HG03139 (cell line): ENCODE data around the gene EAPP.
"Not testable (repeated sequence)": the region's sequence is repeated elsewhere in the genome, so short reads cannot be mapped to it uniquely, and the experiment has no call there.

Experiments
- ATAC-seq: cut with Tn5 transposase; IDR thresholded peaks from one replicate; pipeline ENCODE4 v1.9.1; 2021; ENCODE audit not compliant: unreplicated experiment

The EAPP gene, protein sequence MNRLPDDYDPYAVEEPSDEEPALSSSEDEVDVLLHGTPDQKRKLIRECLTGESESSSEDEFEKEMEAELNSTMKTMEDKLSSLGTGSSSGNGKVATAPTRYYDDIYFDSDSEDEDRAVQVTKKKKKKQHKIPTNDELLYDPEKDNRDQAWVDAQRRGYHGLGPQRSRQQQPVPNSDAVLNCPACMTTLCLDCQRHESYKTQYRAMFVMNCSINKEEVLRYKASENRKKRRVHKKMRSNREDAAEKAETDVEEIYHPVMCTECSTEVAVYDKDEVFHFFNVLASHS

DNA sequence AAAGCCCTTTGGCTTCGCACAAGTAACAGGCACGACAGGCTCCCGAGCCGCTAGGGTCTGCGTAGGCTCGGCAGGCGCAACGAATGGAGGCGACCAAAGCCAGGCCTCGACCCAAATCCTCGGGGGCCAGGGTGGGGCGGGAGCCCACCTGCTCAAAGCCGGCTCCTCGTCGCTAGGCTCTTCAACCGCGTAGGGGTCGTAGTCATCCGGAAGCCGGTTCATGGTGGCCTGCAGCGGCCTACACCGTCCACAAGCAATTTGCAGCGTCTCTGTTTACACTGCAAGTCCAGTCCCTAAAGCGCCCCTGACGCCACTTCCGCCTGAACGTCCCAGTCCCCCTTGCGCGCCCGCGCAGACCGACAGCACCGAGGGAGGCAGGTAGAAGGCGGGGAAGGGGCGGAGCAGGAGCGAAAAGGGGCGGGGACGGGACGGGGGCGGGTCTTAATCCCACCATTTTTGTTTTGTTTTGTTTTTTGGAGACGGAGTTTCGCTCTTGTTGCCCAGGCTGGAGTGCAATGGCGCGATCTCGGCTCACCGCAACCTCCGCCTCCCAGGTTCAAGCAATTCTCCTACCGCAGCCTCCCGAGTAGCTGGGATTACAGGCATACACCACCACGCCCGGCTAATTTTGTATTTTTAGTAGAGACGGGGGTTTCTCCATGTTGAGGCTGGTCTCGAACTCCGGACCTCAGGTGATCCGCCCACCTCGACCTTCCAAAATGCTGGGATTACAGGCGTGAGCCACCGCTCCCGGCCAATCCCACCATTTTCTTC, at the start of gene EAPP:
TSS of gene EAPP (minus strand) at position 295 of the 774 bp plus-strand sequence. CDS start at position 222, 73 bp downstream.
- ATAC-seq: peak; percentile 99

DNA sequence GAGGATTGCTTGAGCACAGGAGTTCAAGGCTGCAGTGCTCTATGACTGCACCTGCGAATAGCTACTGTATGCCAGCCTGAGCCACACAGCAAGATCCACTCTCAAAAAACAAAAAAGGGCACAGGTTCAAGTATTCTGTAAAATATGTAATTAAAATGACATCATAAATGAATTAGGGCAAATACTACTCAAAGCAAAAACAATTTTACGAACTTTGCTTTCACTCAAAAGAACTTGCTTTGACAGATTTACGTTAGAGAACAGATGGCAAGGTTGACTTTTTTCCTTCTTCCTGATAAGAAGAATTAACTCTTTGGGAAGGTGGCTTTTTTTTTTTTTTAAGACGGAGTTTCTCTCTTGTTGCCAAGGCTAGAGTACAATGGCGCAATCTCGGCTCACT, 44.0 kb upstream of the EAPP start:
- ATAC-seq: no peak

DNA sequence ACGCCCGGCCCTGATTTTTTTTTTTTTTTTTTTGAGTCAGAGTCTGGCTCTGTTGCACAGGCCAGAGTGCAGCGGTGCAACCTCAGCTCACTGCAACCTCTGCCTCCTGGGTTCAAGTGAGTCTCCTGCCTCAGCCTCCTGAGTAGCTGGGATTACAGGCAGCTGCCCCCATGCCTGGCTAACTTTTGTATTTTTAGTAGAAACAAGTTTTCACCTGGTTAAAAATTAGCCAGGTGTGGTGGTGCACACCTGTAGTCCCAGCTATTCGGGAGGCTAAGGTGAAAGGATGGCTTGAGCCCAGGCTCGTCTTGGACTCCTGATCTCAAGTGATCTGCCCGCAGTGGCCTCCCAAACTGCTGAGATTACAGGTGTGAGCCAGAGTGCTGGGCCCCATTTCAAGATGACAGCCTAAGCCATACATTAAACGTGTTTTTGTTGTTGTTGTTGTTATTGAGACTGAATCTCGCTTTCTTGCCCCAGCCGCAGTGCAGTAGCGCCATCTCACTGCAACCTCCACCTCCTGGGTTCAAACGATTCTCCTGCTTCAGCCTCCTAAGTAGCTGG, 42.7 kb upstream of the EAPP start:
- ATAC-seq: no peak

DNA sequence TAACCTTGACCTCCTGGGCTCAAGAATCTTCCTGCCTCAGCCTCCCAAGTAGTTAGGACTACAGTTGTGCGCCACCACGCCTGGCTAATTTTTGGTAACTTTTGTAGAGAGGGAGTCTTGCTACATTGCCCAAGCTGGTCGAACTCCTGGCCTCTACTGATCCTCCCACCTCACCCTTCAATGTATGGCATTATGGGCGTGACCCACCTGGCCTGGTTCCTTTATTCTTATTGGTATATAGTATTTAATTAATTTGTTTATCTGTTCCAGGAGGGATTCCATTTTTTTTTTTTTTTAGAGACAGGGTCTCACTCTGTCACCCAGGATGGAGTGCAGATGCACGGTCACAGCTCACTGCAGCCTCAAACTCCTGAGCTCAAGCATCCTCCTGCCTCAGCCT, 40.9 kb upstream of the EAPP start:
- no peak for ATAC-seq

DNA sequence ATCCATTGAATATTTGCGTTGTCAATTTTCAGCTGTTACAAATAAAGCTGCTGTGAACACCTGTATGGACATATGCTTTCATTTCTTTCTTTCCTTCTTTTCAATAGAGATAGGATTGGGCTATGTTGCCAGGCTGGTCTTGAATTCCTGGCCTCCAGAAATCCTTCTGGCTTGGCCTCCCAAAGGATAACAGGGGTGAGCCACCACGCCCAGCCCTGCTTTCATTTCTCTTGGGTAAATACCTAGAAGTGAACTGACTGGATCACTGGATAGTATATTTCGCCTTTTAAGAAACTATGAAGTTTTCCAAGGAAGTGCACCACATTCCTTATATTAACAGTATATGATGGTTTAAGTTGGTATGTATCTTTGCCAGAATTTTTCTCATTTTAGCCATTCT, 32.3 kb upstream of the EAPP start:
- no peak for ATAC-seq

DNA sequence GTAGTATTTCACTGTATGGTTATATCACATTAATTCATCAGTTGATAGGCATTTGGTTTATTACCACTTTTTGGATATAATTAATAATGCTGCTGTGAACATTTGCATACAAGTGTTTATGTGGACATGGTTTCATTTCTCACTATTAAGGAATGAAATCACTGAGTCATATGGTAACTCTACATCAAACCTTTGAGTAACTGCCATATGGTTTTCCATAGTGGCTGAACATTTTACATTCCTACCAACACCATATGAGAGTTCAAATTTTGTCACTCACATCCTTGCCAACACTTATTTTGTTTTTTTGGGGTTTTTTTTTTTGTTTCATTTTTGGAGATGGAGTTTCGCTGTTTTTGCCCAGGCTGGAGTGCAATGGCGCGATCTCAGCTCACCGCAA, 30.2 kb upstream of the EAPP start:
- ATAC-seq: no peak

DNA sequence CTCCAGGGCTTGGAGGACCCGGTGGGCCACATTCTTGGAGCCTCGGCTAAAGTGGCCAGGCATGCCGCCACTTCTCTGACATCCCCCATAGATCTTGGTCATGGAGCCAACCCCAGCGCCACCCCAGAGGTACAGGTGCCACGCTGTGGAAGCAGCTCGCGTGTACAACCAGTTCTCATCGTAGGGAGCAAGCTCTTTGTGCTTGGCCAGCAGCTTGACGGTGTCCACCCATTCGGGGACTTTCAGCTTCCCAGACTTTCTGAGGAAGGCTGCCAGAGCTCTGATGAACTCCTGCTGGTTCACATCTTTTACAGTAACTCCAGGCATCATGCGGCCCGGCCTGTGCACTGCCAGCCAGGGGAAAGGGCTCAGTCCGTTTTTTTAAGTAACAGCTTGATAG, 29.3 kb upstream of the EAPP start:
- ATAC-seq: no peak

DNA sequence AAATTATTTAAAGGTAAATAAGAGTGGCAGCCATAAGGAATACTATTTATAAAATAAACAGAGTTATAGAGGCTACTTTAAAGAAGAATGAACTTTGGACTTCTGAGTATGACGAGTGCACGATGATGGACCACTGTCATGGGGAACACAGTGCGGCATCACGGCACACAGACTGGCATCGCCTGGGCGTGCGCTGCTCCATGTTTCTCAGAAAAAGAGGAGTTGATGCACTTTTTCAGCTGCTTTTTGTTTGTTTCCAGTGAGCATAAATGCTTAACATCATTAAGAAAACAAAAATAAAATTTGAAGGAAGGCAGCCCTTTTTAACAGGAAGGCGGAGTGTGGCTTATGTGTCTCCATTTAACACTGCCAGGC, 23.3 kb upstream of the EAPP start:
- ATAC-seq: no peak

DNA sequence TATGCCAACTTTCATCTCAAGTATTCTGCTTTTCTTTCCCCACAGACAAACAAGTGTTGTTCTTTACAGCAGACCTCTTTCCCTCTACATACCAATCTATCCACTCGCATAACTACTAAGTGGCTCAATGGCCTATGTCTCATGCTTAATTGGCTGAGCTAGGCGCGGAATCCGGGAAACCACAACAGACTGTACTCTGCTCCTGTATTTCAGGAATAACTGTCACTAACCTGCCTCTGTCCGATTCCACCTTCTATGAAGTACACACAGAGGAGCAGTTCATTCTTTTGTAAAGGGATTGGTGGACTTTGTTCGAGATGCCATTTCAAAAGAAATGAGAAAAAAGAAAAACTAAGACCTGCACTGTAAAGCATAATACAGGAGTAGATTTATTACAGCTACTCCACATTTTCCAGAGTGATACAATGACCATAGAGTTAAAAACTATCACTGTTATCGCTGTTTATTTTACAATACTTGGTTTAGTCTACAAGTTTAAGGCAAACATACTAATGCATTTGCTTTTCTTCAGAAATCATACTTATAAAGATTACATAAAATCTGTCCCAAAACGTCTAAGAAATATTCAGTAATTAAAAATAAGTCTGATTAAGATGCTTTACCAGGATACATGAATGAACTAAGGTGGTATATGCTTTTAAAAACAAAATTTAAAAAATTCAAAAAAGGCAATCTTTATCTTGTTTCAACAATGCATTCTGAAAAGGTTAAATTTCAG, 22.7 kb upstream of the EAPP start:
- not testable (repeated sequence) for ATAC-seq

DNA sequence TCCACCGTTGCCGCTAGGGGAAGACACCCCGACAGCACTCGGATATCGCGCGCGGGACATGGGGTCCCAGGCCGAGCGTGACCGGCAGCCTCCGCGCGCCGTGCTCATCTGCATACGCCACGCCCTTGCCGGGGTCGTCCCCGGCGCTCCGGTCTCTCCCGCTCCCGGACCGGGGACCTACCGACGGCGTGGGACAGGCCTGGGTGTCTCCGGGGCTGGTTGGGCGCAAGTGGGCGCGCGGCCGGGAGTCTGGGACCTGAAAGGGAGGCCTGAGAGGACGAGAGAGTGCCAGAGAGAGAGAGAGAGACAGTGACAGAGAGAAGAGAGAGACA, 17.0 kb upstream of the EAPP start:
- peak; percentile 45 for ATAC-seq

DNA sequence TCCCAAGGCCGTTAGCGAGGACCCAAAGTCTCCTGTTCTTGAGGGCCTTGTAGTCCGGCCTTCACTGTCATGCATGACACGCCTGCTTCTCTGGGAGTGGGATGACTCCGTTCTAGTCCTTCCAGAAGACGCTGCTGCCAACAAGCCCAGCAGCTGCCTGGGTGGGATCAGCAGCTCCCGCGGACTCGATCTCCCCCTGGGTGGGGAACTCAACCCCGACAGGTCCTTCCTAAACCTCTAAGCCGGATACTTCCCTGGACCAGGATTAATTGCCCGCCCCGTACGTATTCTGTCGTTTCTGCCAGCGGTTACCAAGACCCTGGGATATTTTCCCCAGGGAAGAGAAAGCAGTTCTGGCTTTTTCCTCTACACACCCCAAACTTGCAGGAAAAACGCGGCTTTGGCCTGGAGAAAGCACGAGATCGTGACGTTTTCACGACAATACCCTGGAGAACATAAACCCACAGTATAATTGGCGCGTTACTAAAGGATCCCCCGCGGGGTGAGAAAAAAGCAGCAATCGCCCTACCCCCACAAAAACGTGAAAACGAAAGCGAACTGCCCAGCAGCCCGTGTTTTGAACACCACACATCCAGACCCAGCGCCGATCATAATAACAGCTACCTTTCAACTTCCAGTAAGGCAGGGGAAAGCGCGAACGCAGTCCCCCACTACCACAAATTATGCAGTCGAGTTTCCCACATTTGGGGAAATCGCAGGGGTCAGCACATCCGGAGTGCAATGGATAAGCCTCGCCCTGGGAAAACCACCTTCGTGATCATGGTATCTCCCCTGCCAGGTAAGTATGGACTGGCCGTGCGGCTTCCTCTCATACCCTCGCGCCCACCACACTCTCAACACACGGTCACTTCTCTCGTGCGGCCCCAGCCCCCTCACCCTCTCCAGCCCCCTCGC, 16.3 kb upstream of the EAPP start:
- peak; percentile 71 for ATAC-seq

DNA sequence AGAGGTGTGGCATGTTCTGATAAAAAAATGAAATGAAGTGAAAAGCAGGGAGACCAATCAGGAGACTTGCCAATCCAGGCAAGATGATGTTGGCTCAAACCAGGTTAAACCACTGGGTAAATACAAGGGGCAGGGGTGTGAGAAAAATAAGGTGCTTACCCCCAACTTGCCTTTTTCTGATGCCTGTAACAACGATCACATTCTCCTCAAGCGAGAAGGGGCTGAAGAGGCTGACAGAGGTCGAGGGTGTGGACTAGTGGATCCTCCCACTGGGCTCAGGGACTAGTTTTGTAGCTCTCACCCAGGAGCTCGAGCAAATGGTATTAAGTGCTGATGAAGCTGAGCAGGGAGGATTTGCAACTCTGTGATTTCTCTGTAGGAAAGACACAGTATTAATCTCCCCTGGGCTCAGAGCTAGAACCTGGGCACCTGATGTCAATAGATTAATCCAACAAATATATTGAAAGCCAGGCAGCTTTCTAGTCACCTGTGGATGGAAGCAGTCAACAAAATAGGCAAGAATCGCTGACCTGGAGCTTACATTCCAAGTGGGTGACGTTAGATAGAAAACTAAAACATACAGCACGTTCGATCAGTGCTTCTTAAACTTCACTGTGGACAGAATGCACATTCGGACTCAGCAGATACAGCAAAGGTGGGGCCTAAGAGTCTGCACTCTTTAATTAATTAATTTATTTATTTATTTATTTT, 15.2 kb upstream of the EAPP start:
- ATAC-seq: no peak

DNA sequence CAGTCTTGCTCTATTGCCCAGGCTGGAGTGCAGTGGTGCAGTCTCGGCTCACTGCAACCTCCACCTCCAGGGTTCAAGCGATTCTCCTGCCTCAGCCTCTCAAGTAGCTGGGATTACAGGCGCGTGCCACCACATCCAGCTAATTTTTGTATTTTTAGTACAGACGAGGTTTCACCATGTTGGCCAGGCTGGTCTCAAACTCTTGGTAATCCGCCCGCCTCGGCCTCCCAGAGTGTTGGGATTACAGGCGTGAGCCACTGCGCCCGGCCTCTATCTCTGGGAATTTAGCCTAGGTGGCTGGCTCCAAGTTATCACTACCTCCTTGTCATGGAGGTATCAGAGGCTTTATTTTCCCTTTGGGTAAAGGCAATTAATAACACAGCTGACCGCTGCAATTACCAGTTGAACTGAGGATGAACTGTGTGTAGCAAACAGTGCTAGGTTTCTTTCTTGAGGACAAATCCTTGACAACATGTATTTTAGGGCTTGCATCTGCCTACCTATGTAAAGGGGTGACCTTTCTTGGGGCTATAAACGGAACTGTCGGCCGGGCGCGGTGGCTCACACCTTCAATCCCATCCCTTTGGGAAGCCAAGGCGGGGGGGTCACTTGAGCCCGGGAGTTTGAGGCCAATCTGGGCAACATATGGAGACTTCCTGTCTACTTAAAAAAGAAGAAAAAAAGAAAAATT, 9.9 kb upstream of the EAPP start:
- ATAC-seq: not testable (repeated sequence)

DNA sequence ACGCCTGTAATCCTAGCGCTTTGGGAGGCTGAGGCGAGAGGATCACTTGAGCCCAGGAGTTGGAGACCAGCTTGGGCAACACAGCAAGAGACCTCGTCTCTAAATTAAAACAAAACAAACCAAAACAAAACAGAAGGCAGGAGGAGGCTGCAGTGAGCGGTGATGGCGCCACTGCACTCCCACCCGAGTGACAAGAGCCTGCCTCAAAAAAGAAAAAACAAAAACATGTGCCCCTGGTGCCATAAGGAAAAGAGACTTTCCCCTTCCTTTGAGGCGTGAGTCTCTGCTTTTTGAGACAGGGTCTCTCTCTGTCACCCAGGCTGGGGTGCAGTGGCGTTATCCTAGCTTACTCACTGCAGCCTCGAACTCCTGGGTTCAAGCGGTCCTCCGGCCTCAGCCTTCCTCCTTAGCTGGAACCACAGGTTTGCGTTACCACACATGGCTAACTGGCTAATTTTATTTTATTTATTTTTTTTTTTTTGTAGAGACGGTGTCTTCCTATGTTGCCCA, 9.0 kb upstream of the EAPP start:
- no peak for ATAC-seq

DNA sequence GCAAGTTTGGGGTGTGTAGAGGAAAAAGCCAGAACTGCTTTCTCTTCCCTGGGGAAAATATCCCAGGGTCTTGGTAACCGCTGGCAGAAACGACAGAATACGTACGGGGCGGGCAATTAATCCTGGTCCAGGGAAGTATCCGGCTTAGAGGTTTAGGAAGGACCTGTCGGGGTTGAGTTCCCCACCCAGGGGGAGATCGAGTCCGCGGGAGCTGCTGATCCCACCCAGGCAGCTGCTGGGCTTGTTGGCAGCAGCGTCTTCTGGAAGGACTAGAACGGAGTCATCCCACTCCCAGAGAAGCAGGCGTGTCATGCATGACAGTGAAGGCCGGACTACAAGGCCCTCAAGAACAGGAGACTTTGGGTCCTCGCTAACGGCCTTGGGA, 7.6 kb upstream of the EAPP start:
- ATAC-seq: peak; percentile 28

DNA sequence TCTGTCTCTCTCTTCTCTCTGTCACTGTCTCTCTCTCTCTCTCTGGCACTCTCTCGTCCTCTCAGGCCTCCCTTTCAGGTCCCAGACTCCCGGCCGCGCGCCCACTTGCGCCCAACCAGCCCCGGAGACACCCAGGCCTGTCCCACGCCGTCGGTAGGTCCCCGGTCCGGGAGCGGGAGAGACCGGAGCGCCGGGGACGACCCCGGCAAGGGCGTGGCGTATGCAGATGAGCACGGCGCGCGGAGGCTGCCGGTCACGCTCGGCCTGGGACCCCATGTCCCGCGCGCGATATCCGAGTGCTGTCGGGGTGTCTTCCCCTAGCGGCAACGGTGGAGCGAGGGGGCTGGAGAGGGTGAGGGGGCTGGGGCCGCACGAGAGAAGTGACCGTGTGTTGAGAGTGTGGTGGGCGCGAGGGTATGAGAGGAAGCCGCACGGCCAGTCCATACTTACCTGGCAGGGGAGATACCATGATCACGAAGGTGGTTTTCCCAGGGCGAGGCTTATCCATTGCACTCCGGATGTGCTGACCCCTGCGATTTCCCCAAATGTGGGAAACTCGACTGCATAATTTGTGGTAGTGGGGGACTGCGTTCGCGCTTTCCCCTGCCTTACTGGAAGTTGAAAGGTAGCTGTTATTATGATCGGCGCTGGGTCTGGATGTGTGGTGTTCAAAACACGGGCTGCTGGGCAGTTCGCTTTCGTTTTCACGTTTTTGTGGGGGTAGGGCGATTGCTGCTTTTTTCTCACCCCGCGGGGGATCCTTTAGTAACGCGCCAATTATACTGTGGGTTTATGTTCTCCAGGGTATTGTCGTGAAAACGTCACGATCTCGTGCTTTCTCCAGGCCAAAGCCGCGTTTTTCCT, 7.0 kb upstream of the EAPP start:
- ATAC-seq: peak; percentile 68

DNA sequence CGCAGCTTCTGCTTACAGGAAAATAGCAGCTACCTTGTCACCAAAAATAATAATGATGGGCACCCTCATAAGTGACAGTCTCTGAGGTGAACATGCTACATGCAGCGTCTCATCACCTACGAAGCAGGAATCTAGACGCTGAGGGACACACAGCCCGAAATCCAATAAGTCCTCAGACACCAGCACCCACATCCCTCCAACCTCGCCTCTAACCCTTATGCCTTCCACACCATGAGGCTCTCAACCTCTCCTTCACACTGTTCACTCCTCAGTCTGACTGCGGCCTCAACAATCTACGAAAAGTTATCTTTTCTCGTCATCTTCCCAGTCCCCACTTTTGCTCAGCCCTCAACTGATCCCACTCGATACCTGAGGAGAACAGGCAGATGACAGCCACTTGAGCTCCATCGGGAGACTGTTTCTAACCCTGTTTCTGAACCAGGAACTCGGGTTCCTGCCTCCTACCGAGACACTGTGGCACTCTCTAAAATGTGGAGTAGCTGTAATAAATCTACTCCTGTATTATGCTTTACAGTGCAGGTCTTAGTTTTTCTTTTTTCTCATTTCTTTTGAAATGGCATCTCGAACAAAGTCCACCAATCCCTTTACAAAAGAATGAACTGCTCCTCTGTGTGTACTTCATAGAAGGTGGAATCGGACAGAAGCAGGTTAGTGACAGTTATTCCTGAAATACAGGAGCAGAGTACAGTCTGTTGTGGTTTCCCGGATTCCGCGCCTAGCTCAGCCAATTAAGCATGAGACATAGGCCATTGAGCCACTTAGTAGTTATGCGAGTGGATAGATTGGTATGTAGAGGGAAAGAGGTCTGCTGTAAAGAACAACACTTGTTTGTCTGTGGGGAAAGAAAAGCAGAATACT, 919 bp upstream of the EAPP start:
- ATAC-seq: not testable (repeated sequence)
